GM19239 (cell line): ENCODE measurements around the gene EPB41L4B.
A peak's percentile ranks its signal among the peaks of the same experiment; 100 is the strongest.
"Not testable (repeated sequence)": the region's sequence is repeated elsewhere in the genome, so short reads cannot be mapped to it uniquely, and the experiment has no call there.

ENCODE experiments used
- DNase-seq: peaks from one replicate; pipeline ENCODE4 v3.0.0; 2011; ENCODE audit warnings: low spot score; ENCODE audit not compliant: insufficient read length
- FAIRE-seq: peaks from 2 replicates; lab custom pipeline; 2011; peaks lifted over from hg19 to GRCh38; lab: Jason Lieb, UNC

The EPB41L4B gene

DNA sequence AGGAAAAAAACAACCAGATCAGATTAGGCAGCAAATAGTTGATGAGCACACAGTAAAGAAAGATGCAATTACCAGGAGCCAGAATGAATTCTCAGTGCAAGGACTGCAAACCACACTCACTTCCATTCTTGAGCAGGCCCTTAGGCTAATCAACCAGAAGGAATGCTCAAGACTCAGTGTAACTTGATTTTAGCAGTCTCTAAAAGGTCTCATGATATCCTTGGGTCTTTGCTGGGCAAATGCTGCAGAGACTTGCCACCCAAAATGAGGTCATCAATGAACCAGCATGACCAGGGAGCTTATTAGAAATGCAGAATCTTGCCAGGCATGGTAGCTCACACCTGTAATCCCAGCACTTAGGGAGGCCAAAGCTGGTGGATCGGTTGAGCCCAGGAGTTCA, 181.0 kb downstream of the EPB41L4B start:
- FAIRE-seq, result no peak
- DNase-seq, result no peak

GRCh38 chr9:109138421-109138820, 182.4 kb downstream of the EPB41L4B start:
- no peak for FAIRE-seq

DNA sequence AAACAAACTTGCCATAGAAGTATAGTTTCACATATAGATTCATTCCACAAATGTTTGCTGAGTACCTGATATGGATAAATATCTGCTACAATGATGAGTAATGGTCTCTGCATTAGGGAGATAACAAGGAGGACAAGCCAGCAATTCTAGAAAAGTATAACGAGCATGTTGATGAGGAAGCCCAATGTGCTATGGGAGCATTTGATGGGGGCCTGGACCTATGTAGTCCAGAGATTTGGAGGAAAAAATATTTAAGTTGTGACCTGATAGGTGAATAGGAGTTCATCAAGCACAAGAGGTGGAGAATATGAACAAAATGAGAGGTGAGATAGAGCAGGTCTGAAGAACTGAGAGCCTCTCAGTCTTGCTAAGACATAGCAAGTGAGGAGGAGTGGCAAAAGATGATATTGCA, 186.7 kb downstream of the EPB41L4B start:
- FAIRE-seq (no peak), DNase-seq (no peak)

More at GRCh38 chr9:109138421-109138820, 182.4 kb downstream of the EPB41L4B start:
- no peak for DNase-seq

- FAIRE-seq, result no peak
- no peak for DNase-seq
Observed at GRCh38 chr9:109133533-109133932, 187.3 kb downstream of the EPB41L4B start.

DNA sequence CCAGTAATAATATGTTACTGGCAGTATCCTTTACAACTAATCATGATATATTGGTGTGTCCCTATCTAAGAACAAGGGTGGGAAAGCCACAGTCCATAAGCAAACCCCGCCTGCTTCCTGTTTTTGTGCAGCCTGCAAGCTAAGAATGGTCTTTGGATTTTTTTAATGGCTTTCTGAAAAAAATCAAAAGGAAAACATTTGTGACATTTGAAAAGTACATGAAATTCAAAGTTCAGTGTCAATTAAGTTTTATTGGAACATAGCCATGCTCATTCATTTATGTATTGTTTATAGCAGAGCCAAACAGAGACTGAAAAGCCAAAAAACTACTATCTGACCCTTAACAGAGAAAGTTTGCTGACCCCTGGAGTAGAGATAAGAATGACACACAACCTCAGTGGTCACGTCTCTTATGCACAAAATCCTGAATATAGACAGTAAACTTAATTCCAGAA, 188.3 kb downstream of the EPB41L4B start:
- no peak for DNase-seq
- no peak for FAIRE-seq

- no peak for FAIRE-seq
Observed at GRCh38 chr9:109129470-109130197, 191.2 kb downstream of the EPB41L4B start.

GRCh38 chr9:109126671-109127070, 194.2 kb downstream of the EPB41L4B start:
- not testable (repeated sequence) for FAIRE-seq, DNase-seq

More at GRCh38 chr9:109129470-109130197, 191.2 kb downstream of the EPB41L4B start:
- DNase-seq, result no peak

GRCh38 chr9:109124121-109124520, 196.7 kb downstream of the EPB41L4B start:
- no peak for FAIRE-seq
- DNase-seq, result no peak

- FAIRE-seq (peak; percentile 84), DNase-seq (no peak)
Observed at GRCh38 chr9:109122726-109123621, 197.9 kb downstream of the EPB41L4B start.
